AG04450 (cell line): Measurements from ENCODE around the gene ABTB2. TPM values are rescaled to one million over a fixed set of nuclear protein-coding genes. Genes with fewer than 3 reads are reported as not detected.

Experiments used
- CTCF ChIA-PET: fragments of 300-600, 350-600 bp; formaldehyde crosslinking; extraction: SDS; loops from one replicate; lab custom pipeline; 2022; ENCODE audit warnings: antibody characterized with exemption, inconsistent platforms; lab: Charles Lee
- POLR2A ChIA-PET: fragments of 350-600 bp; formaldehyde crosslinking; extraction: SDS; loops from one replicate; lab custom pipeline; 2021; ENCODE audit warnings: antibody characterized with exemption, inconsistent platforms; lab: Yijun Ruan, JAX
- DNase-seq: peaks from one replicate; pipeline ENCODE4 v3.0.0-alpha.2; 2011; ENCODE audit warnings: low read depth, low spot score
- H3K27ac ChIP-seq: one replicate; pipeline ENCODE4 v1.5.1; 2012; ENCODE audit warnings: low read depth, low read length, control low read depth
- H3K27me3 ChIP-seq: one replicate; pipeline ENCODE4 v1.6.0; 2012; ENCODE audit warnings: low read length; ENCODE audit not compliant: control insufficient read depth, insufficient read depth
- H3K4me3 ChIP-seq: 2 replicates; pipeline ENCODE4 v1.5.1; 2011; ENCODE audit warnings: mild to moderate bottlenecking, low read depth, low read length, control low read depth
- H3K9me3 ChIP-seq: 2 replicates; pipeline ENCODE4 v1.5.1; 2012; ENCODE audit warnings: low read length; ENCODE audit not compliant: control insufficient read depth, insufficient read depth
- polyA plus RNA-seq: library from polyadenylated mRNA; depleted of rRNA; stranded (reverse); fragments of >200 nt; gene quantifications from 2 replicates; pipeline ENCODE4 v1.2.3, GENCODE V29; 2011
- TF ChIP-seq, protein P1 (sequence below): IDR thresholded peaks from 2 replicates; pipeline ENCODE4 v1.5.1; 2011; ENCODE audit warnings: low read depth, low read length, control low read depth, inconsistent platforms

Gene ABTB2
- polyA plus RNA-seq, 1 experiment = 0.43 TPM

DNA sequence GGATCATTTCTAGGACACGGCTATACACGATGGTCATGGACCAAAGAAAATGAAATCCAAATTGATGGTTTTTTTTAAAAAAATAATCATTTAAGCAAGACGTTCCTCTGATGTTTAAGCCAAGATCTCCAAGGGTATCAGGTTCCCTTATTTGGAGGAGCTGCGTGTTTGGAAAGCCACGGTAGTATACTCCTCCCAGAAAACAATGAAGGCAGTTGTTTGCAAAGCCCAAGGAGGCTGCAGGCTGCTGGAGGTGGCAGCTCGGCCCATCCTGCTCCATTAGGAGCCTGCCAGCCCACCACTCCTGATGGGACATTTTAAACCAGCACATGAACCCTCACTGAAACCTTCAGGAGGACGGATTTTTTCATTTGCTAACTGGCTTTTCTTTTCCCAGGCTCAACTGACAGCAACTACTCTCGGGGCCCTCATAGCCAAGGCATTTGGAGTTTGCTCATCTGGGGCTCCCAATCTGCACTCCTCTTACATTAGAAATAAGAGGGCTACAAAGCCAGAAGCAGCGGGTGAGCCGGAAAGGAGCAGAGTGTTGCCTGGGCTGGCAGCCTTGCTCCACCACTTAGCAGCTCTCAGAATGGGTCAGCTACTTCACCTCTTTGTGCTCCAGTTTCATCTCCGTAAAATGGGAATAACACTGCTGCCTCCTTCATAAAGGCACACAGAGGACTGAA lies 58.4 kb downstream of the ABTB2 start:
- no peaks in the 10 kb centered on the region for H3K9me3 ChIP-seq
- TF ChIP-seq, protein P1, sequence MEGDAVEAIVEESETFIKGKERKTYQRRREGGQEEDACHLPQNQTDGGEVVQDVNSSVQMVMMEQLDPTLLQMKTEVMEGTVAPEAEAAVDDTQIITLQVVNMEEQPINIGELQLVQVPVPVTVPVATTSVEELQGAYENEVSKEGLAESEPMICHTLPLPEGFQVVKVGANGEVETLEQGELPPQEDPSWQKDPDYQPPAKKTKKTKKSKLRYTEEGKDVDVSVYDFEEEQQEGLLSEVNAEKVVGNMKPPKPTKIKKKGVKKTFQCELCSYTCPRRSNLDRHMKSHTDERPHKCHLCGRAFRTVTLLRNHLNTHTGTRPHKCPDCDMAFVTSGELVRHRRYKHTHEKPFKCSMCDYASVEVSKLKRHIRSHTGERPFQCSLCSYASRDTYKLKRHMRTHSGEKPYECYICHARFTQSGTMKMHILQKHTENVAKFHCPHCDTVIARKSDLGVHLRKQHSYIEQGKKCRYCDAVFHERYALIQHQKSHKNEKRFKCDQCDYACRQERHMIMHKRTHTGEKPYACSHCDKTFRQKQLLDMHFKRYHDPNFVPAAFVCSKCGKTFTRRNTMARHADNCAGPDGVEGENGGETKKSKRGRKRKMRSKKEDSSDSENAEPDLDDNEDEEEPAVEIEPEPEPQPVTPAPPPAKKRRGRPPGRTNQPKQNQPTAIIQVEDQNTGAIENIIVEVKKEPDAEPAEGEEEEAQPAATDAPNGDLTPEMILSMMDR = no peak
- peaks cover 7% of the 10 kb centered on the region for H3K27me3 ChIP-seq
- POLR2A ChIA-PET = no interaction called here
- DNase-seq = no peak
- no peak overlapping the region for H3K4me3 ChIP-seq
- no peak overlapping the region for H3K27ac ChIP-seq
- CTCF ChIA-PET = no interaction called here

DNA sequence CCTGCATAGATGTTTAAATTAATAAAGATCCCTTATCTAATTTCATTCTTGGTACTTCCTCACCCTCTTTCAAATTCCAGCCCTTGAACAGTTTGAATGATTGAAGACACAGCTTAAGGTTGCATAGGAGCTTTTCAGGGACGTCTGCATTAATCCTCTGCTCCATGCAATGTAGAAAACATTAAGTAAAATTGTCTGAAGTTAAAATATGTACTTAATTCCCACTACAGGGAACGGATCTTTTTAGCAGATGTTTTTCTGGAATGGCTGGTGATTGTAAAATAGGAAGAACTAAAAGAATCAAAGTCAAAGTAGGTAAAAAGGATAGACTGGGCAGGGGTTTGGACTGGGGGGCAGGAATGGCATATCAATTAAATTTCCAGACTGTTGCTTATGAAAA lies 58.9 kb downstream of the ABTB2 start:
- Histone ChIP-seq H3K9me3 (no peaks in the 10 kb centered on the region), H3K27me3 (peaks cover 7% of the 10 kb centered on the region), H3K27ac (no peak overlapping the region), H3K4me3 (no peak overlapping the region)
- TF ChIP-seq, protein P1 = no peak
- ChIA-PET CTCF (interaction anchor here (0.7 kb wide), 1 partner anchor 9 kb away, joined by 3 read pairs; no protein-coding TSS in a partner anchor), POLR2A (no interaction called here)
- DNase-seq = no peak

DNA sequence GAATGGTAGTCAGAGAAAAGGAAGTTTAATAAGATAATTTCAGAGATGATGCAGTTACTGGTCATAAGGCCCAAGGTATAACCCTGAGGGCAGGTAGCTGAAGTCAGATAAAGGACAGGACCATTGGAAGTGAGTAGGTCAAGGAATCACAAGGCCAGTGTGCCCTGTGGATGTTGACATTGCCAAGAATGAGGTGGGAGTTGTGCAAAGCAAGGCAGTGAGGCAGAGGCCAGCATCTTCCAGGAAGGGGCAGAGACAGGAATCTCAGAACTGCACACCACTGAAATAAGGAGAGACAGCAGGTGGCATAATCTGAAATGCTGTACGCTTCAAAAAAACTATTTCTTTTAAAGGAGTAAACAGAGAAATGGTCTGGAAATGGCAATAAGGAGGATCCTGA lies 61.4 kb downstream of the ABTB2 start:
- CTCF ChIA-PET = no interaction called here
- no peak for DNase-seq
- no peak overlapping the region for H3K27ac ChIP-seq
- peaks cover 21% of the 10 kb centered on the region for H3K27me3 ChIP-seq
- POLR2A ChIA-PET = no interaction called here
- H3K9me3 ChIP-seq = no peaks in the 10 kb centered on the region
- TF ChIP-seq, protein P1 = no peak
- no peak overlapping the region for H3K4me3 ChIP-seq

DNA sequence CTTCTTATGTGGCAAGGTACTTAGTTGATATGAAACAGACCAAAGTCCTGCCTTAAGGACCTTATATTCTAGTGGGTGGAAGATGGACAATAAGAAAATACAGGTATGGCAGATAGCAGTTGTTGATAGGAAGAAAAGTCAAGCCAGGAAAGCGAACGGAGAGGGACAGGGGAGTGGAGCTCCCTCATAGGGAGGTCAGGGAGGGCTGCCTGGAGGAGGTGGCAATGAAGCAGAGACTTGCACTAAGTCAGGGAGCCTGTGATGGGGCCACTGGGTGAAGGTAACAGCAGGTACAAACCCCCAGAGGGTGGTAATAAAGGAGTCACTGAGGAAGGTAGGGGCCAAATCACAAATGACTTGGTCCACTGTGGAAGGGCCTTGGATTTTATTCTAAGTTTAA lies 65.3 kb downstream of the ABTB2 start:
- ChIA-PET POLR2A (no interaction called here), CTCF (no interaction called here)
- Histone ChIP-seq H3K9me3 (no peaks in the 10 kb centered on the region), H3K4me3 (no peak overlapping the region), H3K27me3 (peaks cover 32% of the 10 kb centered on the region), H3K27ac (no peak overlapping the region)
- TF ChIP-seq, protein P1 = no peak
- DNase-seq = no peak

DNA sequence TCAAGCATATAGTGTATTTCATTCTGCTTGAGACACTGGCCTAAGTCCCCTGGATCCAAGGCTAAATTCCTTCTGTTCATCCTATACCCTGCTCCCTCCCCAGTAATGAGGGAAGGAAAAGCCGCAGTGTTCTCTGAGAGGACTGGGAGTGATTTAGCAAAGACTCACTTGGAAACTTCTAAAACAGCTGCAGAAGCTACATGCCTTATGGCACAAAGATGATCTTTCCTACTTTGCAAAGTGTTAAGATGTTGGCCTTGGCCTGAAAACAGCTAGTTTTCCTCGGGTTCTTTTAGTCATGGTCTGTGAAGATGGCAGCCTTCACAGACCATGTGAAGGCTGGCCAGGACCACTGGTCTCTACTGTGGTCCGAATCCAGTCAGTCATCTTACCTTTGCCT lies 65.7 kb downstream of the ABTB2 start:
- ChIA-PET POLR2A (no interaction called here), CTCF (no interaction called here)
- Histone ChIP-seq H3K27me3 (peaks cover 36% of the 10 kb centered on the region), H3K27ac (no peak overlapping the region), H3K9me3 (no peaks in the 10 kb centered on the region), H3K4me3 (no peak overlapping the region)
- TF ChIP-seq, protein P1 = no peak
- DNase-seq = no peak
